Ishikawa (cell line): ENCODE measurements around the gene NOD1.

Experiments used
- CEBPB ChIP-seq: IDR thresholded peaks from 2 replicates; pipeline ENCODE4 v1.6.1; 2012
- CREB1 ChIP-seq: IDR thresholded peaks from 2 replicates; pipeline ENCODE4 v1.6.1; 2012; ENCODE audit warnings: low read depth
- EGR1 ChIP-seq: IDR thresholded peaks from 2 replicates; pipeline ENCODE4 v1.6.1; 2012
- EP300 ChIP-seq: IDR thresholded peaks from 2 replicates; pipeline ENCODE4 v1.6.1; 2012; ENCODE audit warnings: borderline replicate concordance
- FOXM1 ChIP-seq: IDR thresholded peaks from 2 replicates; pipeline ENCODE4 v1.6.1; 2012; ENCODE audit warnings: low read depth, borderline replicate concordance
- MAX ChIP-seq: IDR thresholded peaks from 2 replicates; pipeline ENCODE4 v1.6.1; 2012
- NFIC ChIP-seq: IDR thresholded peaks from 2 replicates; pipeline ENCODE4 v1.6.1; 2012
- RAD21 ChIP-seq: IDR thresholded peaks from 2 replicates; pipeline ENCODE4 v1.6.1; 2012; ENCODE audit warnings: low read depth
- REST ChIP-seq: IDR thresholded peaks from 2 replicates; pipeline ENCODE4 v1.6.1; 2012; ENCODE audit warnings: low read depth, mild to moderate bottlenecking
- TAF1 ChIP-seq: IDR thresholded peaks from 2 replicates; pipeline ENCODE4 v1.6.1; 2012; ENCODE audit warnings: low read depth, mild to moderate bottlenecking
- TCF12 ChIP-seq: IDR thresholded peaks from 2 replicates; pipeline ENCODE4 v1.6.1; 2012; ENCODE audit warnings: low read depth
- TEAD4 ChIP-seq: IDR thresholded peaks from 2 replicates; pipeline ENCODE4 v1.6.1; 2012
- USF1 ChIP-seq: IDR thresholded peaks from 2 replicates; pipeline ENCODE4 v1.6.1; 2012
- YY1 ChIP-seq: IDR thresholded peaks from 2 replicates; pipeline ENCODE4 v1.6.1; 2012; ENCODE audit warnings: low read depth
- ZBTB7A ChIP-seq: IDR thresholded peaks from 2 replicates; pipeline ENCODE4 v1.6.1; 2012; ENCODE audit warnings: low read depth

Gene NOD1

GRCh38 chr7:30464231-30464671 is 14.3 kb downstream of the NOD1 start:
- TF ChIP-seq TCF12, result no peak

GRCh38 chr7:30463405-30464145 is 15.0 kb downstream of the NOD1 start:
- no peak for TF ChIP-seq TEAD4
- no peak for TF ChIP-seq MAX
- TF ChIP-seq TAF1, result no peak
- no peak for TF ChIP-seq EGR1
- no peak for TF ChIP-seq ZBTB7A
- no peak for TF ChIP-seq REST
- no peak for TF ChIP-seq CEBPB
- no peak for TF ChIP-seq CREB1
- TF ChIP-seq RAD21, result no peak
- TF ChIP-seq YY1, result no peak
- no peak for TF ChIP-seq FOXM1
- TF ChIP-seq USF1, result no peak
- no peak for TF ChIP-seq TCF12
- TF ChIP-seq NFIC, result no peak

GRCh38 chr7:30462179-30462578 is 16.4 kb downstream of the NOD1 start:
- no peak for TF ChIP-seq USF1
- TF ChIP-seq RAD21, result no peak
- TF ChIP-seq NFIC, result no peak
- TF ChIP-seq TCF12, result no peak

GRCh38 chr7:30460246-30460633 is 18.3 kb downstream of the NOD1 start:
- TF ChIP-seq ZBTB7A (no peak), YY1 (no peak), EGR1 (no peak), FOXM1 (no peak), EP300 (no peak), CEBPB (no peak), CREB1 (no peak), REST (no peak), NFIC (no peak), MAX (no peak), USF1 (no peak), TEAD4 (no peak), TCF12 (no peak), RAD21 (no peak), TAF1 (no peak)

- TF ChIP-seq REST (no peak), YY1 (no peak), FOXM1 (no peak), CEBPB (no peak), RAD21 (no peak), NFIC (no peak), TCF12 (no peak), USF1 (no peak), TEAD4 (no peak), ZBTB7A (no peak), MAX (no peak), CREB1 (no peak), TAF1 (no peak), EP300 (no peak), EGR1 (no peak)
Observed at GRCh38 chr7:30459591-30460245, 18.9 kb downstream of the NOD1 start.
